HG03469 (cell line): Measurements from ENCODE around the gene SMC4.

ENCODE experiments used
- ATAC-seq: cut with Tn5 transposase; IDR thresholded peaks from one replicate; pipeline ENCODE4 v1.9.1; 2021; ENCODE audit warnings: mild to moderate bottlenecking, moderate library complexity, moderate number of reproducible peaks; ENCODE audit not compliant: unreplicated experiment

Gene SMC4

GRCh38 chr3:160473978-160474377, 74.5 kb downstream of the SMC4 start:
- ATAC-seq = no peak

- no peak for ATAC-seq
These were observed 75.0 kb downstream of the SMC4 start for GRCh38 chr3:160474416-160474838.

- no peak for ATAC-seq
These were observed 75.7 kb downstream of the SMC4 start for GRCh38 chr3:160475153-160475552.

GRCh38 chr3:160475884-160476283, 76.4 kb downstream of the SMC4 start:
- no peak for ATAC-seq

GRCh38 chr3:160477750-160478149, 78.3 kb downstream of the SMC4 start:
- ATAC-seq = no peak

GRCh38 chr3:160478338-160478737, 78.9 kb downstream of the SMC4 start:
- ATAC-seq = no peak

- ATAC-seq = no peak
These were observed 79.9 kb downstream of the SMC4 start for GRCh38 chr3:160479376-160479775.

GRCh38 chr3:160480931-160481330, 81.5 kb downstream of the SMC4 start:
- no peak for ATAC-seq

GRCh38 chr3:160481856-160482255, 82.4 kb downstream of the SMC4 start:
- ATAC-seq = no peak

GRCh38 chr3:160482796-160483195, 83.3 kb downstream of the SMC4 start:
- ATAC-seq = no peak
